ENCODE measurements around the gene MT1X.

MT1X gene

GRCh38 chr16:56689171-56689570, 6.9 kb downstream of the MT1X start:
- H3K36me3 ChIP-seq (ENCODE audit: control insufficient read depth in 2 of 2, insufficient read depth in 2 of 2, low read length in 2 of 2) = no peaks in the 10 kb centered on the region

GRCh38 chr16:56690420-56691122, 8.3 kb downstream of the MT1X start:
- no peaks in the 10 kb centered on the region for H3K36me3 ChIP-seq (ENCODE audit: control insufficient read depth in 2 of 2, insufficient read depth in 2 of 2, low read length in 2 of 2)
- no peak overlapping the region for H3K27ac ChIP-seq (ENCODE audit: low read depth in 2 of 2, low read length in 2 of 2)
- peaks cover 0 to 2% of the 10 kb centered on the region in 2 donors for H3K4me1 ChIP-seq (ENCODE audit: control insufficient read depth in 2 of 2, insufficient read depth in 2 of 2, low read length in 2 of 2)
- H3K9ac ChIP-seq (ENCODE audit: low read depth in 1 of 2, low read length in 2 of 2) = no peak overlapping the region
- H3K9me3 ChIP-seq (ENCODE audit: control insufficient read depth in 2 of 2, low read length in 2 of 2) = no peaks in the 10 kb centered on the region
- H3K4me3 ChIP-seq (ENCODE audit: low read length in 2 of 2) = no peak overlapping the region
- no peaks in the 10 kb centered on the region for H3K27me3 ChIP-seq (ENCODE audit: control insufficient read depth in 2 of 2, insufficient read depth in 2 of 2, low read length in 2 of 2)

More at GRCh38 chr16:56689171-56689570, 6.9 kb downstream of the MT1X start:
- Histone ChIP-seq H3K27me3 (ENCODE audit: control insufficient read depth in 2 of 2, insufficient read depth in 2 of 2, low read length in 2 of 2) (no peaks in the 10 kb centered on the region), H3K9ac (ENCODE audit: low read depth in 1 of 2, low read length in 2 of 2) (no peak overlapping the region), H3K4me3 (ENCODE audit: low read length in 2 of 2) (no peak overlapping the region), H3K4me1 (ENCODE audit: control insufficient read depth in 2 of 2, insufficient read depth in 2 of 2, low read length in 2 of 2) (peaks cover 0 to 2% of the 10 kb centered on the region in 2 donors), H3K9me3 (ENCODE audit: control insufficient read depth in 2 of 2, low read length in 2 of 2) (no peaks in the 10 kb centered on the region), H3K27ac (ENCODE audit: low read depth in 2 of 2, low read length in 2 of 2) (no peak overlapping the region)

GRCh38 chr16:56691885-56692284, 9.6 kb downstream of the MT1X start:
- H3K27ac ChIP-seq (ENCODE audit: low read depth in 2 of 2, low read length in 2 of 2) = no peak overlapping the region
- H3K9ac ChIP-seq (ENCODE audit: low read depth in 1 of 2, low read length in 2 of 2) = no peak overlapping the region

GRCh38 chr16:56695246-56695645, 13.0 kb downstream of the MT1X start:
- no peak overlapping the region for H3K27ac ChIP-seq (ENCODE audit: low read depth in 2 of 2, low read length in 2 of 2)
- H3K4me1 ChIP-seq (ENCODE audit: control insufficient read depth in 2 of 2, insufficient read depth in 2 of 2, low read length in 2 of 2) = peaks cover 0 to 2% of the 10 kb centered on the region in 2 donors
- no peaks in the 10 kb centered on the region for H3K36me3 ChIP-seq (ENCODE audit: control insufficient read depth in 2 of 2, insufficient read depth in 2 of 2, low read length in 2 of 2)
- H3K9ac ChIP-seq (ENCODE audit: low read depth in 1 of 2, low read length in 2 of 2) = no peak overlapping the region
- H3K27me3 ChIP-seq (ENCODE audit: control insufficient read depth in 2 of 2, insufficient read depth in 2 of 2, low read length in 2 of 2) = no peaks in the 10 kb centered on the region
- H3K4me3 ChIP-seq (ENCODE audit: low read length in 2 of 2) = no peak overlapping the region
- no peaks in the 10 kb centered on the region for H3K9me3 ChIP-seq (ENCODE audit: control insufficient read depth in 2 of 2, low read length in 2 of 2)

More at GRCh38 chr16:56691885-56692284, 9.6 kb downstream of the MT1X start:
- Histone ChIP-seq H3K36me3 (ENCODE audit: control insufficient read depth in 2 of 2, insufficient read depth in 2 of 2, low read length in 2 of 2) (no peaks in the 10 kb centered on the region), H3K4me3 (ENCODE audit: low read length in 2 of 2) (no peak overlapping the region), H3K4me1 (ENCODE audit: control insufficient read depth in 2 of 2, insufficient read depth in 2 of 2, low read length in 2 of 2) (peaks cover 0 to 2% of the 10 kb centered on the region in 2 donors), H3K9me3 (ENCODE audit: control insufficient read depth in 2 of 2, low read length in 2 of 2) (no peaks in the 10 kb centered on the region), H3K27me3 (ENCODE audit: control insufficient read depth in 2 of 2, insufficient read depth in 2 of 2, low read length in 2 of 2) (no peaks in the 10 kb centered on the region)

DNA sequence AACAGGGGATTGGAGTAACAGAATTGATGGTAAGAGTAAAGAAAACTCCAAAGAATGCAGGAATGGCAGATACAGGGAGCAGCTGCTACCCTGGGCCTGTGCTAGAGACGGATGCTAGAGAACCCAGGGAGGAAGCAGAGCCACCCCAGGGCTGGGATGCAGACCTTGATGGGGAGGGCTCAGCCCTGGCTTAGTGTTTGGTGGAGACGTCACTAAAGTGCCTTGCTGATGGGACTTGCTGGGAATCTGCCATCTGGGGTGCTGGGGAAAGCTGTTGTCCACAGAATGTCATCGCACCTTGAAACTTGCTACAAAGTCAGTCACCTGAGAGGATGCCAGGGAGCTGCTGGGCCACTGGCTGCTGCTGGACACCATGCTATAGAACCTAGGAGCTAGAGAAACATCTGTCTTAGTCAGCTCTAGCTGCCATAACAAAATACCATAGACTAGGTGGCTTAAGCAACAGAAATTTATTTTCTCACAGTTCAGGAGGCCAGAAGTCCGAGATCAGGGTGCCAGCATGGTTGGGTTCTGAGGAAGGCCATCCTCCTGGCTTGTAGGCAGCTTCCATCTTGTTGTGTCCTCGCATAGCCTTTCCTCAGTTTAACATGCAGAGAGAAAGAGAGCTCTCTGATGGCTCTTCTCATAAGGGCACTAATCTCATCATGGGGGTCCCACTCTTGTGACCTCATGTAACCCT, 15.3 kb downstream of the MT1X start:
- Histone ChIP-seq H3K9ac (ENCODE audit: low read depth in 1 of 2, low read length in 2 of 2) (no peak overlapping the region), H3K27ac (ENCODE audit: low read depth in 2 of 2, low read length in 2 of 2) (no peak overlapping the region), H3K36me3 (ENCODE audit: control insufficient read depth in 2 of 2, insufficient read depth in 2 of 2, low read length in 2 of 2) (no peaks in the 10 kb centered on the region), H3K4me3 (ENCODE audit: low read length in 2 of 2) (no peak overlapping the region), H3K4me1 (ENCODE audit: control insufficient read depth in 2 of 2, insufficient read depth in 2 of 2, low read length in 2 of 2) (peaks cover 2% of the 10 kb centered on the region in 2 donors), H3K9me3 (ENCODE audit: control insufficient read depth in 2 of 2, low read length in 2 of 2) (no peaks in the 10 kb centered on the region), H3K27me3 (ENCODE audit: control insufficient read depth in 2 of 2, insufficient read depth in 2 of 2, low read length in 2 of 2) (no peaks in the 10 kb centered on the region)

- H3K9me3 ChIP-seq (ENCODE audit: control insufficient read depth in 2 of 2, low read length in 2 of 2) = no peaks in the 10 kb centered on the region
- H3K4me1 ChIP-seq (ENCODE audit: control insufficient read depth in 2 of 2, insufficient read depth in 2 of 2, low read length in 2 of 2) = peaks cover 2% of the 10 kb centered on the region in 2 donors
- H3K9ac ChIP-seq (ENCODE audit: low read depth in 1 of 2, low read length in 2 of 2) = no peak overlapping the region
- H3K36me3 ChIP-seq (ENCODE audit: control insufficient read depth in 2 of 2, insufficient read depth in 2 of 2, low read length in 2 of 2) = no peaks in the 10 kb centered on the region
- H3K4me3 ChIP-seq (ENCODE audit: low read length in 2 of 2) = no peak overlapping the region
- H3K27me3 ChIP-seq (ENCODE audit: control insufficient read depth in 2 of 2, insufficient read depth in 2 of 2, low read length in 2 of 2) = no peaks in the 10 kb centered on the region
- no peak overlapping the region for H3K27ac ChIP-seq (ENCODE audit: low read depth in 2 of 2, low read length in 2 of 2)
These were observed 17.9 kb downstream of the MT1X start for GRCh38 chr16:56700195-56700594.

DNA sequence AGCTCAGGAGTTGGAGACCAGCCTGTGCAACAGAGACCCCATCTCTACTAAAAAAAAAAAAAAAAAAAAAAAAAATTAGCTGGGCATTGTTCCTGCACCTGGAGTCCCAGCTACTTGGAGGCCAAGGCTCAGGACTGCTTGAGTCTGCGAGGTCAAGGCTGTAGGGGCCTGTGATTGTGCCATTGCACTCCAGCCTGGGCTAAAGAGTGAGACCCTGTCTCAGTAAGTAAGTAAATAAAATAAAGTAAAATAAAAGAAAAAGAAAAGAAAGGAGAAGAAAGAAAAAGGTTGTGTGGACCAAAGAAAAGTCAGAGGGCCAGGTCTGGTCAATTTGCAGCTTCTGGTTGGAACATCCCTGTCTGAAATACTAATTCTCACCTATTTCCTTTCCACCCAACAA, 18.4 kb downstream of the MT1X start:
- Histone ChIP-seq H3K4me1 (ENCODE audit: control insufficient read depth in 2 of 2, insufficient read depth in 2 of 2, low read length in 2 of 2) (peaks cover 2% of the 10 kb centered on the region in 2 donors), H3K36me3 (ENCODE audit: control insufficient read depth in 2 of 2, insufficient read depth in 2 of 2, low read length in 2 of 2) (no peaks in the 10 kb centered on the region), H3K27me3 (ENCODE audit: control insufficient read depth in 2 of 2, insufficient read depth in 2 of 2, low read length in 2 of 2) (no peaks in the 10 kb centered on the region), H3K9me3 (ENCODE audit: control insufficient read depth in 2 of 2, low read length in 2 of 2) (no peaks in the 10 kb centered on the region), H3K27ac (ENCODE audit: low read depth in 2 of 2, low read length in 2 of 2) (no peak overlapping the region), H3K9ac (ENCODE audit: low read depth in 1 of 2, low read length in 2 of 2) (no peak overlapping the region), H3K4me3 (ENCODE audit: low read length in 2 of 2) (no peak overlapping the region)

DNA sequence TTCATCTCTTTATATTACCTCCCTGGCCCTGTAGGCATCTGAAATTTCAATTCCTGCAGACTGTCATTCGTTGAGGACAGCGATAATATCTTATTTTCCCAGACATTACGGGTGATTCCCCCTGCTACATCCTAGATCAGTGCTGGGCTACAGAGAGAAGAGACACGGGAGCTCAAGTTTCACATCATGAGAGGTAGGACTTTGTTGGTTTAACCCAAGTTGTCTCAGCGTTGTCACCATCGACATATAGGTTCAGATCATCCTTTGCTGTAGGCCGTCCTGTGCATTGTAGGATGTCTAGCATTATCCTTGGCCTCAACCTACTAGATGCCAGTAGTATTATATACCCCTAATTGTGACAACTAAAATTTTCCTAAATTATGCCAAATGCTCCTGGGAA, 19.3 kb downstream of the MT1X start:
- no peaks in the 10 kb centered on the region for H3K27me3 ChIP-seq (ENCODE audit: control insufficient read depth in 2 of 2, insufficient read depth in 2 of 2, low read length in 2 of 2)
- H3K9me3 ChIP-seq (ENCODE audit: control insufficient read depth in 2 of 2, low read length in 2 of 2) = no peaks in the 10 kb centered on the region
- H3K9ac ChIP-seq (ENCODE audit: low read depth in 1 of 2, low read length in 2 of 2) = peak overlapping the region in 1 of 2 donors; percentile 24
- no peaks in the 10 kb centered on the region for H3K36me3 ChIP-seq (ENCODE audit: control insufficient read depth in 2 of 2, insufficient read depth in 2 of 2, low read length in 2 of 2)
- peaks cover 2% of the 10 kb centered on the region in 2 donors for H3K4me1 ChIP-seq (ENCODE audit: control insufficient read depth in 2 of 2, insufficient read depth in 2 of 2, low read length in 2 of 2)
- no peak overlapping the region for H3K4me3 ChIP-seq (ENCODE audit: low read length in 2 of 2)
- H3K27ac ChIP-seq (ENCODE audit: low read depth in 2 of 2, low read length in 2 of 2) = no peak overlapping the region

GRCh38 chr16:56702836-56703235, 20.6 kb downstream of the MT1X start:
- H3K9me3 ChIP-seq (ENCODE audit: control insufficient read depth in 2 of 2, low read length in 2 of 2) = no peaks in the 10 kb centered on the region
- no peak overlapping the region for H3K9ac ChIP-seq (ENCODE audit: low read depth in 1 of 2, low read length in 2 of 2)
- H3K27ac ChIP-seq (ENCODE audit: low read depth in 2 of 2, low read length in 2 of 2) = no peak overlapping the region
- H3K27me3 ChIP-seq (ENCODE audit: control insufficient read depth in 2 of 2, insufficient read depth in 2 of 2, low read length in 2 of 2) = no peaks in the 10 kb centered on the region
- H3K4me1 ChIP-seq (ENCODE audit: control insufficient read depth in 2 of 2, insufficient read depth in 2 of 2, low read length in 2 of 2) = peaks cover 2% of the 10 kb centered on the region in 2 donors
- H3K36me3 ChIP-seq (ENCODE audit: control insufficient read depth in 2 of 2, insufficient read depth in 2 of 2, low read length in 2 of 2) = no peaks in the 10 kb centered on the region
- no peak overlapping the region for H3K4me3 ChIP-seq (ENCODE audit: low read length in 2 of 2)

DNA sequence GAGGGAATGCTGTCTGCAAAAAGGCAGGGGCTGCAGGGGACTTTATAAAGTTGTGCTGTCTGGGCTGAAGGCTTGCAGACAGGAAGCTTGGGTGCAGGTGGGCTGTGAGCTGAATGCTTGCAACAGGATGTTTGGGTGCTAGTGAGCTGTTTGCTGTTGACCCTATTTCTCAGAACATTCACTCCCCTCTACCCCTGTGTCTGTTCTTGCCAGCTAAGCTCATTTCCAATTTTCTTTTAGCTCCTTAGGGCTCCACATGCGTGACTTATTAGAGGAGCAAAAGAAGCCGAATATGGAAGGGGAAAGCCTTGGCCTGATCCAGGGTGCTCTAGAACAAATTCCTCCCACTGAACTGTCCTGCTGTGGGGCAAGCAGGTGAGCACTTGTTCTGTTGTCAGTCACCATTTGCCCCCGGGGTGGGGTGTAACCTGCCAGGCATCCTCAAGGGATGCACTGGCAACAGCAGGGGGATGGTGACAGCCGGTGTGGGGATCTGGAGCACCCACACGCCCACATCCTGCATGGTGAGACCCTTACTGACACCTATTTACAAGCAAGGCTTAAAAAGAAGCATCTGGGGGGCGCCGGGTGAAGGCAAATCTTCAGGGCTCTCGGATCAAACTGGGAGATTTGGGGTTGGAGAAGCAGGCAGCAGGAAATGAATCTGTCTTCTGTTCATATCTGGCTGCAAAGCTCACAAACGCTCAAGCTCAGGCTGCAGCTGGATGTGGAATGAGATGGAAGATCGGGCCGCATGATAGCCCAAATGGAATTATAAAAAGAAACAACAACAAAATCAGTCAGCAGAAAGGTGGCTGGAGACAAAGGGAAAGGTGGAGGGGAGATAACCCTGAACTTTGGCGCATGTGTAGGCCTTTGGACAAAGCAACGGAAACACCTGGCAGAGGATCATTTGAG, 26.5 kb downstream of the MT1X start:
- Histone ChIP-seq H3K9ac (ENCODE audit: low read depth in 1 of 2, low read length in 2 of 2) (no peak overlapping the region), H3K36me3 (ENCODE audit: control insufficient read depth in 2 of 2, insufficient read depth in 2 of 2, low read length in 2 of 2) (no peaks in the 10 kb centered on the region), H3K27me3 (ENCODE audit: control insufficient read depth in 2 of 2, insufficient read depth in 2 of 2, low read length in 2 of 2) (no peaks in the 10 kb centered on the region), H3K4me3 (ENCODE audit: low read length in 2 of 2) (no peak overlapping the region), H3K4me1 (ENCODE audit: control insufficient read depth in 2 of 2, insufficient read depth in 2 of 2, low read length in 2 of 2) (no peaks in the 10 kb centered on the region), H3K27ac (ENCODE audit: low read depth in 2 of 2, low read length in 2 of 2) (no peak overlapping the region), H3K9me3 (ENCODE audit: control insufficient read depth in 2 of 2, low read length in 2 of 2) (no peaks in the 10 kb centered on the region)

Measured in mucosa of rectum (tissue), 2 donors.